ENCODE data around the gene PRRG2. TPM values are rescaled to one million over a fixed set of nuclear protein-coding genes. Genes with fewer than 3 reads are reported as not detected.

Gene PRRG2
- polyA plus RNA-seq, 3 donors: 0.49 TPM; not detected in 2

DNA sequence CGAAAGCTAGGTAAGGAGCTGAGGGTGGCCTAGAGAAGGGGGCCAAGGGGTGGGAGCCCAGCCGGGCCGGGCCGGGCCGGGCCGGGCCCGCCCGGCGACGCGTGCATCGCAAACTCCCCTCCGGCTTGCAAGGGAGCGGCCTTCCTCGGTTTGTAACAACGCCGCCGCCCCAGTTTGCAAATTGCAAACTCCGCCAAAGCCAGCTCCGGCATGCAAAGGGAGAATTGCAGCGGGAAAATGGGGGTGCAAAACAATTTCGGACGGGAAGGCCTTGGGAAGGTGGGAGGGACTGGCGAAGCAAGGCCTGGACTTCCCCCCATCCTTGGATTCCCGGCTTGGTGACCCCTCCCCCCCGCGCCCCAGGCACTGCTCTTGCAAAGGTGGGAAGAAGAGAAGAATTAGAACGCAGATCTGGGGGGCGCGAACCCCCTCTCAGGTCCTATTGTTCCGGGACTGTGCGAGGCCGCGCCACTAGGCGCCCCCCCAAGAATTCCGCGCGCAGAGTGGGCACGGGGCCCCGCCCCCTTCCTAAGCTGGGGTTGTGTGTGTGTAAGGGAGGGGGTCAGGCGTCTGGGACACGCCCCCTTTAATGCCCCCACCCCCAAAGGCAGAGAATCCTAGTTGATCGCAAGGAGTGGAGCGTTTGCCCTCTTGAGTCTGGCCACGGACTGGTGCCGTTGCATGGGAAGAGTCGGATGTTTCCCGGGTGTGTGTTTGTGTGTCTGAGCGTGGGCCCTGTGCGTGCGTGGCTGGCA lies 10.8 kb downstream of the PRRG2 start:
- Mint-ChIP-seq H3K27me3 (ENCODE audit: low read depth in 3 of 3) (peaks cover 3 to 8% (median 5%) of the 10 kb centered on the region in 3 donors), H3K4me3 (peak overlapping the region; percentile 80 to 86), H3K9me3 (no peaks in the 10 kb centered on the region), H3K27ac (peak overlapping the region in 5 of 7 donors; percentile 60 to 94 (median 85)), H3K36me3 (peaks cover 8 to 21% of the 10 kb centered on the region in 2 donors), H3K4me1 (peaks cover 30% of the 10 kb centered on the region)
- WGBS (ENCODE audit: insufficient coverage): 0% methylated on average over 30 of the region's 51 CpGs
- intact Hi-C loops (cut with micrococcal nuclease): loop anchor here (2.0 to 5.0 kb wide), 3 partner anchors 47 to 85 kb away; partner anchors contain the start of genes PRMT1 (in 2 of the 2), RRAS (in 1 of the 2) and SCAF1 (in 1 of the 2)
- Histone ChIP-seq H3K4me3 (replicated peaks in 1 of 3; ENCODE audit: low read depth in 2 of 3, low read length in 3 of 3) (peak overlapping the region; percentile 64 to 98 (median 95)), H3K27me3 (ENCODE audit: control insufficient read depth in 2 of 2, insufficient read depth in 2 of 2, low read length in 2 of 2) (no peaks in the 10 kb centered on the region), H3K27ac (ENCODE audit: low read depth in 1 of 2, low read length in 2 of 2) (peak overlapping the region in 1 of 2 donors; percentile 58), H2AFZ (ENCODE audit: insufficient read depth, low read depth, low read length, poor library complexity, severe bottlenecking) (peak overlapping the region; percentile 62), H3K36me3 (replicated peaks in 1 of 2; ENCODE audit: control insufficient read depth in 1 of 2, insufficient read depth in 2 of 2, low read length in 2 of 2) (peaks cover 18 to 24% of the 10 kb centered on the region in 2 donors), H3K9me3 (replicated peaks in 1 of 2; ENCODE audit: control insufficient read depth in 1 of 2, insufficient read depth in 1 of 2, low read length in 2 of 2) (no peaks in the 10 kb centered on the region), H3K79me2 (ENCODE audit: insufficient read depth, low read length) (peaks cover 49% of the 10 kb centered on the region), H3K9ac (ENCODE audit: insufficient read depth, low read length, poor library complexity, severe bottlenecking) (peak overlapping the region; percentile 66), H4K20me1 (ENCODE audit: insufficient read depth, low read length) (peaks cover 45% of the 10 kb centered on the region), H3K4me2 (replicated peaks; ENCODE audit: extremely low read depth, low read length, poor library complexity, severe bottlenecking) (peak overlapping the region; percentile 100), H3K4me1 (ENCODE audit: control insufficient read depth in 1 of 2, insufficient read depth in 2 of 2, low read length in 2 of 2) (peaks cover 28 to 37% of the 10 kb centered on the region in 2 donors)
- DNase-seq: no peak
- no peak for TF ChIP-seq CTCF (IDR thresholded peaks at IDR 0.05)

DNA sequence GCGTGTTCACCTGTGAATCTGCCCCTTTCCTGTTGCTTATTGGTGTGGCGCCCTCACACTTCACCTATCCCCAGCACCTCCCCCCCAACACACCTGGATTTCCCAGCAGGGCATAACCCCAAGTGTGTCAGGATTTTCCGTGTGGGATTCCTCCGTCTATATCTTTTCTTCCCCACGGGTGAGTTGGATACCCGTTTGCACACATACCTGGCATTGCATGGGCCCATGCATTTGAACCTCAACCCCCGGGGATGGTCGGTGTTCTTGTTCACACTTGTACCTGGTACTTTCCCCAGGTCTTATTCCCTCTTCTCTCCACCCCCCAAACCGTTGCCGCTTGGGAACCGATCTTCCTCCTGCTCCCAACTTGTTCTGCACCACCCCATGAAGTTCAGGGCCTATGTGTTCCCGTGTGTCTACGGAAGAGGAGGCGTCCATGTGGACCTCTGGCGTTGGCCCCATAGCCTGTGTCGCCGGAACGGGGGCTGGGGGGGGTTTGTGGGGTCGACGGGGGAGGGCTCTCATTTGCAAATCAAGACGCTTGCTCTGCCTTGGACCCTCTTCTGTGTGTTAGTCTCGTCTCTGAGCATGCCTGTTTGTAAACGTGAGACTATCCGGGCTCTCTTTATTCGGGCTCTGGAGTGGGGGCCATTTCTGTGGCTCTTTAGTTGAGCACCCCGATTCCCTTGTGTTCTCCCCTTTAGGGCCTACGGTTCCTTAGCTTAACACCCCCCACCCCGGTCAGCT lies 11.5 kb downstream of the PRRG2 start:
- H3K36me3 ChIP-seq (replicated peaks in 1 of 2; ENCODE audit: control insufficient read depth in 1 of 2, insufficient read depth in 2 of 2, low read length in 2 of 2): peaks cover 26 to 29% of the 10 kb centered on the region in 2 donors
- H3K27ac Mint-ChIP-seq: peak overlapping the region; percentile 76 to 94 (median 85)
- peaks cover 51% of the 10 kb centered on the region for H4K20me1 ChIP-seq (ENCODE audit: insufficient read depth, low read length)
- peaks cover 30% of the 10 kb centered on the region for H3K4me1 Mint-ChIP-seq
- H3K27ac ChIP-seq (ENCODE audit: low read depth in 1 of 2, low read length in 2 of 2): peak overlapping the region in 1 of 2 donors; percentile 58
- H3K9ac ChIP-seq (ENCODE audit: insufficient read depth, low read length, poor library complexity, severe bottlenecking): peak overlapping the region; percentile 66
- H3K27me3 Mint-ChIP-seq (ENCODE audit: low read depth in 3 of 3): peaks cover 3 to 5% (median 4%) of the 10 kb centered on the region in 3 donors
- H3K4me3 Mint-ChIP-seq: peak overlapping the region; percentile 80 to 86
- TF ChIP-seq CTCF (IDR thresholded peaks at IDR 0.05): no peak
- H3K27me3 ChIP-seq (ENCODE audit: control insufficient read depth in 2 of 2, insufficient read depth in 2 of 2, low read length in 2 of 2): no peaks in the 10 kb centered on the region
- H3K4me3 ChIP-seq (replicated peaks in 1 of 3; ENCODE audit: low read depth in 2 of 3, low read length in 3 of 3): peak overlapping the region; percentile 64 to 98 (median 95)
- intact Hi-C loops (cut with micrococcal nuclease): loop anchor here (2.0 to 5.0 kb wide), 3 partner anchors 46 to 85 kb away; partner anchors contain the start of genes PRMT1 (in 2 of the 2), RRAS (in 1 of the 2) and SCAF1 (in 1 of the 2)
- H3K79me2 ChIP-seq (ENCODE audit: insufficient read depth, low read length): peaks cover 49% of the 10 kb centered on the region
- 3% methylated on average over 15 of the region's 28 CpGs for WGBS (ENCODE audit: insufficient coverage)
- H2AFZ ChIP-seq (ENCODE audit: insufficient read depth, low read depth, low read length, poor library complexity, severe bottlenecking): peak overlapping the region; percentile 59
- H3K9me3 Mint-ChIP-seq: no peaks in the 10 kb centered on the region
- peak overlapping the region; percentile 100 for H3K4me2 ChIP-seq (replicated peaks; ENCODE audit: extremely low read depth, low read length, poor library complexity, severe bottlenecking)
- peaks cover 28 to 37% of the 10 kb centered on the region in 2 donors for H3K4me1 ChIP-seq (ENCODE audit: control insufficient read depth in 1 of 2, insufficient read depth in 2 of 2, low read length in 2 of 2)
- DNase-seq: no peak
- no peaks in the 10 kb centered on the region for H3K9me3 ChIP-seq (replicated peaks in 1 of 2; ENCODE audit: control insufficient read depth in 1 of 2, insufficient read depth in 1 of 2, low read length in 2 of 2)
- peaks cover 10 to 24% of the 10 kb centered on the region in 2 donors for H3K36me3 Mint-ChIP-seq
